Measurements from ENCODE around the gene CYBC1.
"Not testable (repeated sequence)": the region's sequence is repeated elsewhere in the genome, so short reads cannot be mapped to it uniquely, and the experiment has no call there.

CYBC1 gene

DNA sequence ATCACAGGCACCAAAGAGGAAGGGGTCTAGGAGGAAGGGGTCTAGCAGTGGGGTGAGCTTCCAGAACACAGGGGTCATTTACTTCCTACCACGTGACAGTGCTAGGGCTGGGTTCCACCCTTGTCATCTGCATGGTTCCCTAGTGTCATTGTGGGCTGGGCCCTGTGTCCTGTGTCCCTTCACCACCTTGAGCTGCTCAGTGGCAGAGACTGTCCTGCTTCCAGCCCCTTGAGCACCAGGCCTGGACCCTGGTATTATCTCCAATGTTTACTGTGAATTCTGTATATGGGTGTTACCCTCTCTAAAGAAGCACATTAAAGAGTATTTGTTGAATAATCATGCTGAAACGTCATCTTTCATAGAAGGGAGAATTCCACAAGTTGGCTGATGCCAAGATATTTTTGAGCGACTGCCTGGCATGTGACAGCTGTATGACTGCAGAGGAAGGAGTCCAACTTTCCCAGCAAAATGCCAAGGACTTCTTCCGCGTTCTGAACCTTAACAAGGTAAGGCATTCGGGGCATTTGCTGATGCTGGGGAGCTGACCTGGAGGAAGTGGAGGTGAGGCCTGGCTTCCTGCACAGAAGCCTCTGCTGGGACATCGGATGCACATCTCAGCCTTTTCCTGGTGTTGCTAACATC, 13.5 kb upstream of the CYBC1 start:
- Histone ChIP-seq H3K9me3 (no peaks in the 10 kb centered on the region), H3K36me3 (replicated peaks) (peaks cover 61% of the 10 kb centered on the region), H3K4me1 (peaks cover 5% of the 10 kb centered on the region; the same call in 1 of the 2 replicates), H3K4me3 (no peak overlapping the region), H3K27me3 (ENCODE audit: low read depth) (no peaks in the 10 kb centered on the region)
- in situ Hi-C loops (cut with MboI; ENCODE audit: low sequenced_read_pairs): no loop called here
- no peak for DNase-seq (ENCODE audit: low spot score in 2 of 2)

DNA sequence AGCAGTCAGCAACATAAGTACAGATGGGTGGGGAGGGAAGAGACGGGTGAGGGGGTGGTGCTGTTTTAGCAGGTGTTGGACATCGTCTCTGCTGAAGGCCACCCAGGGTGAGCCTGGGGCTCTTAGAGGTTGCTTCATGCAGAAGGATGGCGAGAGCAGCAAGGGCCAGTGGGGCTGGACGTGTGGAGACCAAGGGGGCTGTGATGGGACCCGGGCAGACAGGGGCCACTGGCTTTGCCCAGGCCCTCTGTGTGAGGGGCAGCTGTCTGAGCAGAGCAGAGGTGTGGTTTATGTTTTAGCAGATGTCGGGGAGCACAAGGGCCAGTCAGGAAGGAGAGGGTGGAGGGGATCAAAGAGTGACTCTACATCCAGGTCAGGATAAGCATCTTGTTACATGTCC, 12.8 kb upstream of the CYBC1 start:
- Histone ChIP-seq H3K9me3 (no peaks in the 10 kb centered on the region), H3K4me1 (peaks cover 5% of the 10 kb centered on the region; the same call in 1 of the 2 replicates), H3K4me3 (no peak overlapping the region), H3K36me3 (replicated peaks) (peaks cover 58% of the 10 kb centered on the region), H3K27me3 (ENCODE audit: low read depth) (no peaks in the 10 kb centered on the region)
- in situ Hi-C loops (cut with MboI; ENCODE audit: low sequenced_read_pairs): no loop called here
- DNase-seq (ENCODE audit: low spot score in 2 of 2): no peak

DNA sequence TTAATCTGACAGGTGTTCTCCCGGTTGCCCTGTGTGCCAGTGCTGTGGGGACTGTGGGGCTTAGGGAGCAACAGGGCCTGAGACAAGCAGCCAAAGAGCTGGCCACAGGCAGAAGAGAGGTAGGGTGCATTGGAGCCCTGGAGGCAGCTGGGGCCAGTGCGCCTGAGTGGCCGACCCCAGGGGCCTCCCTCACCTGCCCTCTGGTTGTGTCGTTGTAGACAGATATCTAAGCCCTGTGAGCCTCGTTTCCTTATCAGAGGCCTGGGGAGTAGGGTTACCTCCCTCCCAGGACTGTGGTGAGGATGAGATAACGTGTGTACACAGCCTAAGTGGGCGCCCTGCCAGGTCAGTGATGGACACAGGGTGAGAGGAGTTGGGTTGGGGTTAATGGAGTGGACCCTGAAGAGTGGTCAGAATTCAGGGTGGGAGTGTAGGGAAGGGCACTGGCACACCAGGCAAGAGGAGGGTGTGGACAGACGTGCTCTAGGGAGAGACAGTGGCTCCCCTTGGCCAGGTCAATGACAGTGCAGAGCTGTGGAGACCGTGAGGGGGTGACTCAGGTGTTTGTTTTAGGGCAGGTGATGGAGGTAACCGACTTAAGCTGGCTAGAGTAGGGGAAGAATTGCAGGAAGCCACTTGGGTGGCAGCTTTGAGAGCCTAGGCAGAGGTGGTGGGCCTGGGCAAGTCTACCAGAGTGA, 11.4 kb upstream of the CYBC1 start:
- no peak for DNase-seq (ENCODE audit: low spot score in 2 of 2)
- no peaks in the 10 kb centered on the region for H3K9me3 ChIP-seq
- peaks cover 58% of the 10 kb centered on the region for H3K36me3 ChIP-seq (replicated peaks)
- peaks cover 10% of the 10 kb centered on the region for H3K4me1 ChIP-seq
- no peaks in the 10 kb centered on the region for H3K27me3 ChIP-seq (ENCODE audit: low read depth)
- in situ Hi-C loops (cut with MboI; ENCODE audit: low sequenced_read_pairs): no loop called here
- no peak overlapping the region for H3K4me3 ChIP-seq

DNA sequence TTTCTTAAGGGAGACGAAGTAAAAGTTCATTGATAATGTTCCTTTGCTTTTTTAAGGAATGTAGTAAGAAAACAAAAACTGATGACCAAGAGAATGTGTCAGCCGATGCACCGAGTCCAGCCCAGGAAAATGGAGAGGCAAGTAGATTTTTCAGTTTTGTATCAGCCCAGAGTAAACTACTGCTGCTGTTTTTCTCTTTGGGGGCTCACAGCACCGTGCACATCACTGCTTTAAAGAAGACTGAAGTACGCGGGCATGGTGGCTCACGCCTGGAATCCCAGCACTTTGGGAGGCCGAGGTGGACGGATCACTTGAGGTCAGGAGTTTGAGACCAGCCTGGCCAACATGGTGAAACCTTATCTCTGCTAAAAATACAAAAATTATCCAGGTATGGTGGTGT, 9.4 kb upstream of the CYBC1 start:
- DNase-seq (ENCODE audit: low spot score in 2 of 2); H3K4me1 ChIP-seq; in situ Hi-C loops (cut with MboI; ENCODE audit: low sequenced_read_pairs); H3K27me3 ChIP-seq (ENCODE audit: low read depth); H3K9me3 ChIP-seq: not testable (repeated sequence)
- H3K4me3 ChIP-seq: peak overlapping the region; percentile 63; the same call in 1 of the 2 replicates
- peaks cover 46% of the 10 kb centered on the region for H3K36me3 ChIP-seq (replicated peaks)

DNA sequence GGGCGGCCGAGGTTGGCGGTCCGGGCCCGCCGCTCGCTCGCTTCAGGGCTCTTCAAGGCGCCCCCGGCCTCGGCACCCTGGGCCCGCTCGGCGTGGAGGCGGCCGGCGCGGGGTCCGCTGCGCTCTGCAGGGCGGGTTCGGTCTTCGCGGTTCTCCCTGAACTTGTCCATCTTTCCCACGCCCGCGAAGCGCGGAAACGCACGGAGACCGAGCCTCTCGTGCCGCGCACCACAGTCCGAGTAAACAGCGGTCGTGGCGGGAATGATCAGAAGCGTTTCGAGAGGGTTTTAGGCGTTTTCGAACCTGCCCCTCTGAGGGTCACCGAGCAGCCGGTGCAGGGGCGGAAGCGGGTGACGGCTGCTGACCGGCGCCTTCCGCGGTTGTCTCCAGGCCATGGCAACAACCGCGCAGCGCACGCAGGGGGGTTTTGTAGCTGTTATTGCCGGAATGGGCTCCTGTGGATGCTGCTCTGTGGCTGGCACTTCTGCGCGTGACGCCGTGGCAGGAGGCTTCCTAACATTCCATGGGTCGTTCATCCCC, 8.4 kb upstream of the CYBC1 start:
- in situ Hi-C loops (cut with MboI; ENCODE audit: low sequenced_read_pairs): no loop called here
- H3K27me3 ChIP-seq (ENCODE audit: low read depth): no peaks in the 10 kb centered on the region
- DNase-seq (ENCODE audit: low spot score in 2 of 2): no peak
- no peaks in the 10 kb centered on the region; the same call in 1 of the 2 replicates for H3K9me3 ChIP-seq
- peaks cover 36% of the 10 kb centered on the region for H3K36me3 ChIP-seq (replicated peaks)
- H3K4me1 ChIP-seq: peaks cover 10% of the 10 kb centered on the region
- peak overlapping the region; percentile 63 for H3K4me3 ChIP-seq

DNA sequence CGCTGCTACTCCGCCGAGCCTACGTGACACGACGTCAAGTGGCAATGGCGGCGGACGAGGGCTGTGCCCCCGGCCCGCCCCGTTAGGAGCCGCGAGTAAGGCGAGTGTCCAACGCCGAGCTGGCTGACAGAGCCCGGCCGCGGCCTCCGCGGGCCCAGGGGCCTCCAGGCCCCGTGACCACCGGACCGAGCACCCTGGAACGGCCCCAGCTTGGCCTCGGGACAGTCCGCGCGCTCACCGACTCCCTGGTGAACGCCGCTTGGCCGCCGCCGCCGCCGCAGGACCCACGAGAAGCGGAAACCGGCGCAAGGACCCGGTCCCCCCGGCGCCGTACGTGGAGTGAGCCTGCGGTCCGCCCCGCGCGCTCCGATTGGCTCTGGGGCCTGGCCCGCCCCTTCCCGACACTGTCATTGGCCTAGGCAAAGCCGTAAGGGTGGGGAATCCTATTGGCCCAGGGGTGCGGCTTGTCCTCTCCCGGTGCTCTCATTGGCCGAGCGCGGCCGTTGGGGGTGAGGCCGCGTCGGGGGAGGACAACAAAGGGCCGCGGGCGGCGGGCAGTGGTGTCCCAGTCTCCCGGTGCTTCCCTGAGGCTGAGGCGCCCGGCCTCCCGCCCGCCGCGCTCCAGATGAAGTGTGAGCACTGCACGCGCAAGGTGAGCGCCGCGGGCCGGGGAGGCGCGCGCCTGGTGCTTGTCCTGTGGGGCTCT, 7.8 kb upstream of the CYBC1 start, which contains the start of gene NARF:
NARF (plus strand) TSS at position 563 of the 706 bp plus-strand sequence; CDS start at position 626, 63 bp downstream.
- H3K4me1 ChIP-seq: peaks cover 10% of the 10 kb centered on the region
- peaks cover 31% of the 10 kb centered on the region for H3K36me3 ChIP-seq (replicated peaks)
- H3K4me3 ChIP-seq: peak within 1 kb of the TSS; percentile 63
- in situ Hi-C loops (cut with MboI; ENCODE audit: low sequenced_read_pairs): no loop called here
- H3K27me3 ChIP-seq (ENCODE audit: low read depth): no peaks in the 10 kb centered on the region
- DNase-seq (ENCODE audit: low spot score in 2 of 2): peak; percentile 96 to 99
- no peaks in the 10 kb centered on the region; the same call in 1 of the 2 replicates for H3K9me3 ChIP-seq

DNA sequence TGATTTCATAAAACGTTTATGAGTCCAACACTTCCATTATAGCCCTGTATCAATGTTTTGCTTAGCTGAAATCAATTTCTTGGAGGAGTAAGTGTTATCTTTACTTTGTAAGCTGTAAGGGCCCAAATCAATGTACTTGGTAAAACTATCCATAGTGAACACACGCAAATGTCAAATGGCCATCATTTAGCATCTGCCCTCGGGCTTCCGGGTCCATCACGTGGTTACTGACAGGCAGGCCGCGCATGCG, 7.3 kb upstream of the CYBC1 start:
- Histone ChIP-seq H3K4me1 (peaks cover 10% of the 10 kb centered on the region), H3K27me3 (ENCODE audit: low read depth) (no peaks in the 10 kb centered on the region), H3K4me3 (peak overlapping the region; percentile 63), H3K36me3 (replicated peaks) (peaks cover 29% of the 10 kb centered on the region), H3K9me3 (no peaks in the 10 kb centered on the region; the same call in 1 of the 2 replicates)
- in situ Hi-C loops (cut with MboI; ENCODE audit: low sequenced_read_pairs): no loop called here
- DNase-seq (ENCODE audit: low spot score in 2 of 2): no peak

DNA sequence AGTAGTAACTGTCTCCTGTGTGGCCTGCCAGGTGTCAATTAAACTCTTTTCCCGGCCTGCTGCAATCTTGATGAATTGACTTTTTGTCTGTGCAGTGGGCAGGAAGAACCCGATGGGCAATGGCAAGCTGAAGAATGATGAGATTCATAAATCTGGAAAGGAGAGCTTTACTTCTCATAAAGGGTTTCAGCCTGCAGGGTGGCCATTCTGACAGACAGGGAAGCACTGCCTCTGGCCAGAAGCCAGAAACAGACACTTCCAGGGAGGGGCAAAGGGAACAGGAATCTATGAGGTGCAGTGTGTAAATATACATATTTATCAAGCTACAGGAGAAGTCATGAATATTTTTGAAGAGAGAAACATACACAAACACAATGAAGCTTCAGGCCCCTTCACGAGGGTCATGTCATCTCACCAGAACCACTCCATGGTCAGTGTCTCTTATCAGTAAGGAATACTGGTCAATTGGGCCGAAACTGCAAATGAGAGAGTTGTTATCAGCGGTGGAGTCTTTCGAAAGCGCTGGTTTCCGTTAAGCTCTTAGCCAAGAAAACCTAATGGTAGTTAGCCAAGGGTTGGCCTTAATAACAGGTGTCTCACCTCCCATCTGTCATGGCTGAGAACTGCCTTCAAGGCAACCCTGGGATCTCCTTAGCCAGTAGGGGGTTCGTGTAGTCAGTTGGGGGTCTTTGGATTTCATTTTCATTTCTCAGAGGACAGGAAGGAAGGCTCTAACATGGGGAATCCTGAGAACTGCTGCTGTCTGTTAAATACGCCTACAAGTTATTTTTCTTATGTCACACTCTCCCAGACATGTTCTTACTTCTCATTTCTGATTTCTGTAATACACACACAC, 6.7 kb upstream of the CYBC1 start:
- peaks cover 27% of the 10 kb centered on the region for H3K36me3 ChIP-seq (replicated peaks)
- no peaks in the 10 kb centered on the region for H3K27me3 ChIP-seq (ENCODE audit: low read depth)
- in situ Hi-C loops (cut with MboI; ENCODE audit: low sequenced_read_pairs): no loop called here
- peak overlapping the region; percentile 63 for H3K4me3 ChIP-seq
- H3K9me3 ChIP-seq: no peaks in the 10 kb centered on the region; the same call in 1 of the 2 replicates
- DNase-seq (ENCODE audit: low spot score in 2 of 2): no peak
- H3K4me1 ChIP-seq: peaks cover 10% of the 10 kb centered on the region

DNA sequence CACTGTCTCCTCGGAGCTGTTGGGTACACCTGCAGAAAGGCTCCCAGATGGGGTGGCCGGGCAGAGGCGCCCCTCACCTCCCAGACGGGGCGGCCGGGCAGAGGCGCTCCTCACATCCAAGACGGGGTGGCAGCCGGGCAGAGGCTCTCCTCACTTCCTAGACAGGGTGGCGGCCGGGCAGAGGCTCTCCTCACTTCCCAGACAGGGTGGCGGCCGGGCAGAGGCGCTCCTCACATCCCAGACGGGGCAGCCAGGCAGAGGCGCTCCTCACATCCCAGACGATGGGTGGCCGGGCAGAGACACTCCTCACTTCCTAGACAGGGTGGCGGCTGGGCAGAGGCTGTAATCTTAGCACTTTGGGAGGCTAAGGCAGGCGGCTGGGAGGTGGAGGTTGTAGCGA, 3.2 kb upstream of the CYBC1 start:
- H3K4me3 ChIP-seq; H3K9me3 ChIP-seq; H3K36me3 ChIP-seq (replicated peaks); DNase-seq (ENCODE audit: low spot score in 2 of 2); in situ Hi-C loops (cut with MboI; ENCODE audit: low sequenced_read_pairs); H3K27me3 ChIP-seq (ENCODE audit: low read depth): not testable (repeated sequence)
- peaks cover 18% of the 10 kb centered on the region for H3K4me1 ChIP-seq

DNA sequence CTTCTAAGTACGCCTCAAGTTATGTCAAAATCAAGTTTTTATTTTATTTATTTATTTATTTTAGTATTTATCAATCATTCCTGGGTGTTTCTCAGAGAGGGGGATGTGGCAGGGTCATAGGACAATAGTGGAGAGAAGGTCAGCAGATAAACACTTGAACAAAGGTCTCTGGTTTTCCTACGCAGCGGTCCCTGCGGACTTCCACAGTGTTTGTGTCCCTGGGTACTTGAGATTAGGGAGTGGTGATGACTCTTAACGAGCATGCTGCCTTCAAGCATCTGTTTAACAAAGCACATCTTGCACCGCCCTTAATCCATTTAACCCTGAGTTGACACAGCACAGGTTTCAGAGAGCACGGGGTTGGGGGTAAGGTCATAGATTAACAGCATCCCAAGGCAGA, 2.6 kb upstream of the CYBC1 start:
- in situ Hi-C loops (cut with MboI; ENCODE audit: low sequenced_read_pairs); H3K4me3 ChIP-seq; DNase-seq (ENCODE audit: low spot score in 2 of 2); H3K9me3 ChIP-seq; H3K36me3 ChIP-seq (replicated peaks); H3K27me3 ChIP-seq (ENCODE audit: low read depth): not testable (repeated sequence)
- H3K4me1 ChIP-seq: peaks cover 18% of the 10 kb centered on the region

DNA sequence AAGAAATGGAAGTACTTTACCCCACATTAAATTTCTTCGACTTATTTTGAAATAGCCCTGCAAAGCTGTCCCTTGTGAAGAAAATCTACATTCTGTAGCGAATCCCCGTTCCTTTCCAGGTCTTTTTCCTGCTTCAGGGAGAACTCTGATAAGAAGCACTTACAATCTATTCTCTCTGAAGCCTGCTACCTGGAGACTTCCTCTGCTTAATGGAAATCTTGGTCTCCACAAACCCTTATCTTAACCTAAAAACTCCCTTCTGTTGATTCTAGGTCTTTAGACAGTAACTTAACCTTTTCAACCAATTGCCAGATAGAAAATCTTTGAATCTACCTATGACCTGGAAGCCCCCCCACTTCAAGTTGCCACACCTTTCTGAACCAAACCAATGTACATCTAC, 1.6 kb upstream of the CYBC1 start:
- H3K9me3 ChIP-seq: peaks cover 3% of the 10 kb centered on the region; the same call in 1 of the 2 replicates

DNA sequence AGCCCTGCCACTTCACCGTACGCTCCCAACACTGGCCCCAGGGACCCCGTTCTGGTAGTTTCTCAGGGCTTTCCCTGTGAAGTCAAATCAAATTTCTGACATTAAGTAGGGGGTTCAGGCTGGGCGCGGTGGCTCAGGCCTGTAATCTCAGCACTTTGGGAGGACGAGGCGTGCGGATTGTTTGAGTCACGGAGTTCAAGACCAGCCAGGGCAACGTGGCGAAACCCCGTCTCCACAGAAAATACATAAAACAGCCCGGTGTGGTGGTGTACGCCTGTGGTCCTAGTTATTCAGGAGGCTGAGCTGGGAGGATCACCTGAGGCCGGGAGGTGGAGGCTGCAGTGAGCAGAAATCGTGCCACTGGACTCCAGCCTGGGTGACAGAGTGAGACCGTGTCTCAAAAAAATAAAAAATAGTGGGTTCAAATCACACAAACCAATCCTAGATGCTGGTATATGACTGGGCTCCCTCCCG, 632 bp downstream of the CYBC1 start:
- H3K27me3 ChIP-seq (ENCODE audit: low read depth): no peaks in the 10 kb centered on the region
- peaks cover 13% of the 10 kb centered on the region for H3K4me1 ChIP-seq
- peaks cover 8% of the 10 kb centered on the region for H3K36me3 ChIP-seq (replicated peaks)
- peak overlapping the region; percentile 78 for H3K4me3 ChIP-seq
- in situ Hi-C loops (cut with MboI; ENCODE audit: low sequenced_read_pairs): no loop called here
- 0 out of 2 replicates have a peak, but pooled peaks cover 3% of the 10 kb centered on the region for H3K9me3 ChIP-seq
- DNase-seq (ENCODE audit: low spot score in 2 of 2): no peak

More for the DNA sequence above, 1.6 kb upstream of the CYBC1 start:
- in situ Hi-C loops (cut with MboI; ENCODE audit: low sequenced_read_pairs): no loop called here
- peaks cover 13% of the 10 kb centered on the region for H3K4me1 ChIP-seq
- H3K4me3 ChIP-seq: no peak overlapping the region
- no peaks in the 10 kb centered on the region for H3K27me3 ChIP-seq (ENCODE audit: low read depth)
- peaks cover 3% of the 10 kb centered on the region; the same call in 1 of the 2 replicates for H3K36me3 ChIP-seq (replicated peaks)
- no peak for DNase-seq (ENCODE audit: low spot score in 2 of 2)

All from HAP-1 (cell line).